Gastrocnemius medialis (tissue), 4 donors: ENCODE data around the gene SYNM. TPM values are rescaled to one million over a fixed set of nuclear protein-coding genes. Genes with fewer than 3 reads are reported as not detected.

ENCODE experiments used
- ATAC-seq, 2 donors: fragments of 150-250 bp; one replicate each; pipeline ENCODE4 v1.9.1; 2016
- DNase-seq, 2 donors: peaks; one replicate each; pipeline ENCODE4 v3.0.0-alpha.2; 2019
- H3K27ac ChIP-seq, 4 donors: fragments of 200-600 bp; sonication (generic); 1 replicate in 1 of 4; 2 replicates in 3 of 4; pipeline ENCODE4 v1.5.1; 2016 to 2018; ENCODE audit warnings: mild to moderate bottlenecking in 2 of 4, moderate library complexity in 1 of 4
- H3K27me3 ChIP-seq, 3 donors: fragments of 200-600 bp; sonication (generic) in 2 of 3; 1 replicate in 1 of 3; 2 replicates in 2 of 3; pipeline versions ENCODE4 v1.5.1 to v1.6.0; 2016 to 2019; ENCODE audit warnings: mild to moderate bottlenecking in 1 of 3, moderate library complexity in 1 of 3
- H3K36me3 ChIP-seq, 2 donors: fragments of 200-600 bp; sonication (generic) in 1 of 2; one replicate each; pipeline ENCODE4 v1.5.1; 2017 to 2018
- H3K4me1 ChIP-seq, 2 donors: fragments of 200-600 bp; sonication (generic) in 1 of 2; one replicate each; pipeline ENCODE4 v1.5.1; 2016 to 2017; ENCODE audit warnings: mild to moderate bottlenecking in 2 of 2
- H3K4me3 ChIP-seq, 4 donors: fragments of 200-600 bp; sonication (generic) in 3 of 4; 1 replicate in 1 of 4; 2 replicates in 3 of 4; pipeline ENCODE4 v1.5.1; 2016 to 2019; ENCODE audit warnings: mild to moderate bottlenecking in 2 of 4
- H3K9me3 ChIP-seq, 3 donors: fragments of 200-600 bp; sonication (generic) in 2 of 3; 1 replicate in 1 of 3; 2 replicates in 2 of 3; pipeline ENCODE4 v1.5.1; 2016 to 2019
- CTCF ChIP-seq, 5 experiments: fragments of 450-650 bp in 3 of 5; fragments of 200-600 bp in 2 of 5; sonication (generic) in 2 of 5; IDR thresholded peaks in 4 of 5; conservative IDR thresholded peaks in 1 of 5; 1 replicate in 4 of 5; 2 replicates in 1 of 5; pipeline ENCODE4 v1.5.1; 2016 to 2019; ENCODE audit warnings: antibody characterized with exemption in 5 of 5, mild to moderate bottlenecking in 3 of 5, moderate library complexity in 3 of 5
- POLR2A ChIP-seq, 2 donors: fragments of 450-650 bp; IDR thresholded peaks; one replicate each; pipeline ENCODE4 v1.6.1; 2017; ENCODE audit warnings: antibody characterized with exemption in 2 of 2, mild to moderate bottlenecking in 2 of 2, moderate library complexity in 2 of 2
- in situ Hi-C, 4 donors: fragments of 200-750 bp; cut with MboI; loops; one replicate each; pipeline versions ENCODE4 v1.15.0 to v1.8.0; 2017; ENCODE audit warnings: low sequenced_read_pairs in 4 of 4
- intact Hi-C: fragments of 100-400 bp; cut with DNase I; formaldehyde crosslinking; loops from one replicate; pipeline ENCODE4 v1.15.1; 2023; ENCODE audit warnings: low total_unique reads
- total RNA-seq, 4 donors: library from RNA; depleted of rRNA; stranded (reverse); fragments of >200 nt; gene quantifications; one replicate each; pipeline versions ENCODE4 v1.1.0 to v1.2.3, GENCODE V29; 2016

Gene SYNM
- total RNA-seq, 4 donors from 2014 or later = 200 to 308 (median 266) TPM

- ATAC-seq = no peak
- peak overlapping the region; percentile 86 to 95 (median 92) for H3K27ac ChIP-seq
- in situ Hi-C loops = no loop called here
Measured at GRCh38 chr15:99172989-99173388, 68.1 kb downstream of the SYNM start.

GRCh38 chr15:99174567-99175395 lies 69.9 kb downstream of the SYNM start:
- ATAC-seq (peak; percentile 69 to 76), DNase-seq (peak; percentile 41 to 68)
- no peaks in the 10 kb centered on the region for H3K9me3 ChIP-seq
- H3K36me3 ChIP-seq = no peaks in the 10 kb centered on the region
- peak overlapping the region in 2 of 4 donors; percentile 11 to 28 for H3K4me3 ChIP-seq
- peak overlapping the region; percentile 86 to 95 (median 92) for H3K27ac ChIP-seq
- H3K4me1 ChIP-seq = peaks cover 69 to 75% of the 10 kb centered on the region in 2 donors
- TF ChIP-seq POLR2A (IDR thresholded peaks at IDR 0.05) (no peak), CTCF (IDR thresholded peaks at IDR 0.05 in 4 of 5, conservative IDR thresholded peaks at IDR 0.05 in 1 of 5) (no peak)
- in situ Hi-C loops (no loop called here), intact Hi-C loops (no loop called here)
- no peaks in the 10 kb centered on the region for H3K27me3 ChIP-seq

More at GRCh38 chr15:99172989-99173388, 68.1 kb downstream of the SYNM start:
- peaks cover 84 to 90% of the 10 kb centered on the region in 2 donors for H3K4me1 ChIP-seq
- no peak overlapping the region for H3K4me3 ChIP-seq
- no peak for TF ChIP-seq CTCF (IDR thresholded peaks at IDR 0.05 in 4 of 5, conservative IDR thresholded peaks at IDR 0.05 in 1 of 5)
- TF ChIP-seq POLR2A (IDR thresholded peaks at IDR 0.05) = no peak
- no peak for DNase-seq
- intact Hi-C loops = no loop called here
- H3K36me3 ChIP-seq = no peaks in the 10 kb centered on the region
- H3K9me3 ChIP-seq = no peaks in the 10 kb centered on the region
- no peaks in the 10 kb centered on the region for H3K27me3 ChIP-seq

GRCh38 chr15:99176757-99177156 lies 71.9 kb downstream of the SYNM start:
- intact Hi-C loops = no loop called here
- Histone ChIP-seq H3K9me3 (no peaks in the 10 kb centered on the region), H3K36me3 (no peaks in the 10 kb centered on the region), H3K4me3 (no peak overlapping the region), H3K27me3 (no peaks in the 10 kb centered on the region), H3K27ac (peak overlapping the region; percentile 86 to 95 (median 92)), H3K4me1 (peaks cover 70 to 73% of the 10 kb centered on the region in 2 donors)
- peak in 1 of 2 donors; percentile 66 for ATAC-seq
- in situ Hi-C loops = no loop called here
- TF ChIP-seq CTCF (IDR thresholded peaks at IDR 0.05 in 4 of 5, conservative IDR thresholded peaks at IDR 0.05 in 1 of 5) (no peak), POLR2A (IDR thresholded peaks at IDR 0.05) (no peak)
- DNase-seq = peak in 1 of 2 donors; percentile 37

GRCh38 chr15:99177679-99178078 lies 72.8 kb downstream of the SYNM start:
- Histone ChIP-seq H3K9me3 (no peaks in the 10 kb centered on the region), H3K36me3 (no peaks in the 10 kb centered on the region), H3K27ac (peak overlapping the region in 3 of 4 donors; percentile 86 to 95 (median 91)), H3K27me3 (no peaks in the 10 kb centered on the region), H3K4me1 (peaks cover 77 to 81% of the 10 kb centered on the region in 2 donors), H3K4me3 (no peak overlapping the region)
- intact Hi-C loops = no loop called here
- TF ChIP-seq CTCF (IDR thresholded peaks at IDR 0.05 in 4 of 5, conservative IDR thresholded peaks at IDR 0.05 in 1 of 5) (no peak), POLR2A (IDR thresholded peaks at IDR 0.05) (no peak)
- DNase-seq = no peak
- ATAC-seq = no peak
- in situ Hi-C loops = no loop called here
